HG03064 (cell line): ENCODE results near the gene MYH11.

Experiments
- ATAC-seq: cut with Tn5 transposase; IDR thresholded peaks from one replicate; pipeline ENCODE4 v1.9.1; 2021; ENCODE audit warnings: low read depth; ENCODE audit not compliant: unreplicated experiment

The MYH11 gene

GRCh38 chr16:15856901-15857698 lies at the start of gene MYH11:
Gene MYH11, minus strand, starts transcription at chr16:15857028. Its CDS starts 18,776 bp downstream, at chr16:15838252.
- no peak for ATAC-seq

- no peak for ATAC-seq
Measured at GRCh38 chr16:15906439-15906838, 49.6 kb upstream of the MYH11 start.

GRCh38 chr16:15903960-15904359 lies 47.1 kb upstream of the MYH11 start:
- no peak for ATAC-seq

GRCh38 chr16:15900901-15901500 lies 44.2 kb upstream of the MYH11 start:
- ATAC-seq: no peak

GRCh38 chr16:15900357-15900756 lies 43.5 kb upstream of the MYH11 start:
- no peak for ATAC-seq

- ATAC-seq: no peak
Measured at GRCh38 chr16:15899538-15900100, 42.8 kb upstream of the MYH11 start.

- ATAC-seq: no peak
Measured at GRCh38 chr16:15898654-15899053, 41.8 kb upstream of the MYH11 start.

- ATAC-seq: no peak
Measured at GRCh38 chr16:15897834-15898254, 41.0 kb upstream of the MYH11 start.

GRCh38 chr16:15897121-15897780 lies 40.4 kb upstream of the MYH11 start:
- ATAC-seq: no peak

- no peak for ATAC-seq
Measured at GRCh38 chr16:15894571-15895374, 37.9 kb upstream of the MYH11 start.

- no peak for ATAC-seq
Measured at GRCh38 chr16:15891508-15891907, 34.7 kb upstream of the MYH11 start.

- ATAC-seq: peak; percentile 95
Measured at GRCh38 chr16:15888072-15888976, 31.5 kb upstream of the MYH11 start, which contains the start of gene CEP20. Gene CEP20, minus strand, starts transcription at chr16:15888603. Its CDS starts 18 bp downstream, at chr16:15888585.

GRCh38 chr16:15887283-15887682 lies 30.5 kb upstream of the MYH11 start:
- ATAC-seq: no peak

- ATAC-seq: no peak
Measured at GRCh38 chr16:15886078-15886477, 29.2 kb upstream of the MYH11 start.

- no peak for ATAC-seq
Measured at GRCh38 chr16:15885560-15886001, 28.8 kb upstream of the MYH11 start.

GRCh38 chr16:15882563-15882962 lies 25.7 kb upstream of the MYH11 start:
- no peak for ATAC-seq

GRCh38 chr16:15881794-15882379 lies 25.1 kb upstream of the MYH11 start:
- no peak for ATAC-seq

- no peak for ATAC-seq
Measured at GRCh38 chr16:15880434-15881308, 23.8 kb upstream of the MYH11 start.
